ENCODE measurements around the gene ANKS1A. TPM values are rescaled to one million over a fixed set of nuclear protein-coding genes. Genes with fewer than 3 reads are reported as not detected.
A peak's percentile ranks its signal among the peaks of the same experiment; 100 is the strongest.
"Not testable (repeated sequence)": the region's sequence is repeated elsewhere in the genome, so short reads cannot be mapped to it uniquely, and the experiment has no call there.

Gene ANKS1A
- total RNA-seq, 1 experiment from 2014 or later = 24.0 TPM

GRCh38 chr6:34930221-34930620 is 41.2 kb downstream of the ANKS1A start:
- Mint-ChIP-seq H3K27me3 (ENCODE audit: insufficient read depth, unreplicated experiment) (no peaks in the 10 kb centered on the region), H3K4me3 (ENCODE audit: unreplicated experiment) (no peak overlapping the region), H3K9me3 (ENCODE audit: unreplicated experiment) (no peaks in the 10 kb centered on the region), H3K36me3 (ENCODE audit: insufficient read depth, unreplicated experiment) (peaks cover 3% of the 10 kb centered on the region), H3K4me1 (ENCODE audit: low read depth, unreplicated experiment) (peaks cover 9% of the 10 kb centered on the region), H3K27ac (ENCODE audit: unreplicated experiment) (no peak overlapping the region)
- BruUV-seq (replicated peaks) = no TSS peak
- ChIA-PET POLR2A (no interaction called here), CTCF (no interaction called here)
- no peak for DNase-seq
- no peak for TF ChIP-seq CTCF (IDR thresholded peaks at IDR 0.05; ENCODE audit: insufficient read depth in 1 of 2, low read depth in 1 of 2, low read length in 1 of 2, severe bottlenecking in 1 of 2, unreplicated experiment in 1 of 2)
- Histone ChIP-seq H3K9me3 (no peaks in the 10 kb centered on the region), H3K4me3 (ENCODE audit: low read depth, low read length) (no peak overlapping the region), H3K27me3 (replicated peaks; ENCODE audit: control insufficient read depth, insufficient read depth, low read length) (no peaks in the 10 kb centered on the region), H3K36me3 (ENCODE audit: control insufficient read depth, insufficient read depth, low read length) (no peaks in the 10 kb centered on the region), H3K4me1 (no peaks in the 10 kb centered on the region; the same call in 1 of the 2 replicates)
- intact Hi-C loops (cut with micrococcal nuclease; ENCODE audit: unreplicated experiment) = no loop called here

- H3K4me1 Mint-ChIP-seq (ENCODE audit: low read depth, unreplicated experiment); BruUV-seq (replicated peaks); H3K27ac Mint-ChIP-seq (ENCODE audit: unreplicated experiment); H3K4me3 ChIP-seq (ENCODE audit: low read depth, low read length); H3K4me3 Mint-ChIP-seq (ENCODE audit: unreplicated experiment); CTCF ChIA-PET; H3K4me1 ChIP-seq; POLR2A ChIA-PET; H3K36me3 ChIP-seq (ENCODE audit: control insufficient read depth, insufficient read depth, low read length); intact Hi-C loops (cut with micrococcal nuclease; ENCODE audit: unreplicated experiment); H3K27me3 ChIP-seq (replicated peaks; ENCODE audit: control insufficient read depth, insufficient read depth, low read length); H3K36me3 Mint-ChIP-seq (ENCODE audit: insufficient read depth, unreplicated experiment); DNase-seq; H3K9me3 ChIP-seq; H3K27me3 Mint-ChIP-seq (ENCODE audit: insufficient read depth, unreplicated experiment); H3K9me3 Mint-ChIP-seq (ENCODE audit: unreplicated experiment): not testable (repeated sequence)
These were observed 43.1 kb downstream of the ANKS1A start for GRCh38 chr6:34932202-34932601.

- no peak overlapping the region for H3K27ac Mint-ChIP-seq (ENCODE audit: unreplicated experiment)
- ChIA-PET POLR2A (no interaction called here), CTCF (no interaction called here)
- DNase-seq = no peak
- BruUV-seq (replicated peaks) = no TSS peak
- no peaks in the 10 kb centered on the region for H3K27me3 ChIP-seq (replicated peaks; ENCODE audit: control insufficient read depth, insufficient read depth, low read length)
- H3K4me3 ChIP-seq (ENCODE audit: low read depth, low read length) = no peak overlapping the region
- intact Hi-C loops (cut with micrococcal nuclease; ENCODE audit: unreplicated experiment) = no loop called here
- H3K36me3 ChIP-seq (ENCODE audit: control insufficient read depth, insufficient read depth, low read length) = no peaks in the 10 kb centered on the region
- no peaks in the 10 kb centered on the region for H3K9me3 ChIP-seq
- H3K4me1 Mint-ChIP-seq (ENCODE audit: low read depth, unreplicated experiment) = peaks cover 12% of the 10 kb centered on the region
- no peaks in the 10 kb centered on the region for H3K36me3 Mint-ChIP-seq (ENCODE audit: insufficient read depth, unreplicated experiment)
- H3K4me3 Mint-ChIP-seq (ENCODE audit: unreplicated experiment) = no peak overlapping the region
- peaks cover 12% of the 10 kb centered on the region for H3K4me1 ChIP-seq
- H3K9me3 Mint-ChIP-seq (ENCODE audit: unreplicated experiment) = no peaks in the 10 kb centered on the region
- TF ChIP-seq CTCF (IDR thresholded peaks at IDR 0.05; ENCODE audit: insufficient read depth in 1 of 2, low read depth in 1 of 2, low read length in 1 of 2, severe bottlenecking in 1 of 2, unreplicated experiment in 1 of 2) = no peak
- H3K27me3 Mint-ChIP-seq (ENCODE audit: insufficient read depth, unreplicated experiment) = no peaks in the 10 kb centered on the region
These were observed 45.5 kb downstream of the ANKS1A start for GRCh38 chr6:34934516-34934915.

- CTCF ChIA-PET = no interaction called here
- Mint-ChIP-seq H3K27me3 (ENCODE audit: insufficient read depth, unreplicated experiment) (no peaks in the 10 kb centered on the region), H3K4me1 (ENCODE audit: low read depth, unreplicated experiment) (peaks cover 22% of the 10 kb centered on the region), H3K27ac (ENCODE audit: unreplicated experiment) (peak overlapping the region; percentile 27), H3K9me3 (ENCODE audit: unreplicated experiment) (no peaks in the 10 kb centered on the region), H3K4me3 (ENCODE audit: unreplicated experiment) (no peak overlapping the region), H3K36me3 (ENCODE audit: insufficient read depth, unreplicated experiment) (peaks cover 5% of the 10 kb centered on the region)
- no peak for DNase-seq
- no peaks in the 10 kb centered on the region for H3K36me3 ChIP-seq (ENCODE audit: control insufficient read depth, insufficient read depth, low read length)
- H3K9me3 ChIP-seq = no peaks in the 10 kb centered on the region
- POLR2A ChIA-PET = no interaction called here
- no peak for TF ChIP-seq CTCF (IDR thresholded peaks at IDR 0.05; ENCODE audit: insufficient read depth in 1 of 2, low read depth in 1 of 2, low read length in 1 of 2, severe bottlenecking in 1 of 2, unreplicated experiment in 1 of 2)
- no peak overlapping the region for H3K4me3 ChIP-seq (ENCODE audit: low read depth, low read length)
- H3K27me3 ChIP-seq (replicated peaks; ENCODE audit: control insufficient read depth, insufficient read depth, low read length) = no peaks in the 10 kb centered on the region
- intact Hi-C loops (cut with micrococcal nuclease; ENCODE audit: unreplicated experiment) = no loop called here
- BruUV-seq (replicated peaks) = no TSS peak
- H3K4me1 ChIP-seq = peaks cover 26% of the 10 kb centered on the region
These were observed 49.2 kb downstream of the ANKS1A start for GRCh38 chr6:34938268-34938667.
